ENCODE results near the gene CUL5. TPM values are rescaled to one million over a fixed set of nuclear protein-coding genes. Genes with fewer than 3 reads are reported as not detected.

Gene CUL5
- total RNA-seq, 1 experiment from 2014 or later: 63.1 TPM

- Histone ChIP-seq H3K9me3 (ENCODE audit: low read depth, low read length, poor library complexity, severe bottlenecking) (no peaks in the 10 kb centered on the region), H3K4me3 (ENCODE audit: low read depth, low read length, poor library complexity, severe bottlenecking) (no peak overlapping the region), H3K27me3 (replicated peaks; ENCODE audit: insufficient read depth, low read depth, low read length, poor library complexity) (no peaks in the 10 kb centered on the region), H3K27ac (ENCODE audit: low read depth, low read length, poor library complexity, severe bottlenecking) (no peak overlapping the region), H3K36me3 (ENCODE audit: insufficient read depth, low read length, poor library complexity, severe bottlenecking) (peaks cover 5% of the 10 kb centered on the region), H3K4me1 (ENCODE audit: insufficient read depth, low read length, poor library complexity, severe bottlenecking) (no peaks in the 10 kb centered on the region)
- POLR2A ChIA-PET (ENCODE audit: low non-redundant PET): no interaction called here
- no TSS peak for BruUV-seq (replicated peaks)
- CTCF ChIA-PET: no interaction called here
- intact Hi-C loops (cut with micrococcal nuclease; ENCODE audit: unreplicated experiment): no loop called here
- DNase-seq (ENCODE audit: low spot score): no peak
- no peak for TF ChIP-seq EZH2 (IDR thresholded peaks at IDR 0.05; ENCODE audit: borderline replicate concordance, low read depth, low read length, poor library complexity, severe bottlenecking)
- no peak for TF ChIP-seq CTCF (conservative IDR thresholded peaks at IDR 0.05; ENCODE audit: low read depth, low read length)
Observed at GRCh38 chr11:108084811-108085210, 76.1 kb downstream of the CUL5 start.

- ChIA-PET CTCF (no interaction called here), POLR2A (ENCODE audit: low non-redundant PET) (no interaction called here)
- intact Hi-C loops (cut with micrococcal nuclease; ENCODE audit: unreplicated experiment): no loop called here
- Histone ChIP-seq H3K27ac (ENCODE audit: low read depth, low read length, poor library complexity, severe bottlenecking) (no peak overlapping the region), H3K9me3 (ENCODE audit: low read depth, low read length, poor library complexity, severe bottlenecking) (no peaks in the 10 kb centered on the region), H3K4me1 (ENCODE audit: insufficient read depth, low read length, poor library complexity, severe bottlenecking) (no peaks in the 10 kb centered on the region), H3K4me3 (ENCODE audit: low read depth, low read length, poor library complexity, severe bottlenecking) (no peak overlapping the region), H3K27me3 (replicated peaks; ENCODE audit: insufficient read depth, low read depth, low read length, poor library complexity) (no peaks in the 10 kb centered on the region), H3K36me3 (ENCODE audit: insufficient read depth, low read length, poor library complexity, severe bottlenecking) (peaks cover 4% of the 10 kb centered on the region)
- BruUV-seq (replicated peaks): no TSS peak
- no peak for TF ChIP-seq EZH2 (IDR thresholded peaks at IDR 0.05; ENCODE audit: borderline replicate concordance, low read depth, low read length, poor library complexity, severe bottlenecking)
- no peak for TF ChIP-seq CTCF (conservative IDR thresholded peaks at IDR 0.05; ENCODE audit: low read depth, low read length)
- no peak for DNase-seq (ENCODE audit: low spot score)
Observed at GRCh38 chr11:108085672-108086071, 77.0 kb downstream of the CUL5 start.

- BruUV-seq (replicated peaks): no TSS peak
Observed at GRCh38 chr11:108092134-108092533, 83.4 kb downstream of the CUL5 start.

More at GRCh38 chr11:108092134-108092533, 83.4 kb downstream of the CUL5 start:
- no peak for DNase-seq (ENCODE audit: low spot score)
- H3K9me3 ChIP-seq (ENCODE audit: low read depth, low read length, poor library complexity, severe bottlenecking): no peaks in the 10 kb centered on the region
- H3K36me3 ChIP-seq (ENCODE audit: insufficient read depth, low read length, poor library complexity, severe bottlenecking): peaks cover 23% of the 10 kb centered on the region
- no peaks in the 10 kb centered on the region for H3K27me3 ChIP-seq (replicated peaks; ENCODE audit: insufficient read depth, low read depth, low read length, poor library complexity)
- ChIA-PET CTCF (no interaction called here), POLR2A (ENCODE audit: low non-redundant PET) (no interaction called here)
- intact Hi-C loops (cut with micrococcal nuclease; ENCODE audit: unreplicated experiment): no loop called here
- H3K4me1 ChIP-seq (ENCODE audit: insufficient read depth, low read length, poor library complexity, severe bottlenecking): no peaks in the 10 kb centered on the region
- TF ChIP-seq EZH2 (IDR thresholded peaks at IDR 0.05; ENCODE audit: borderline replicate concordance, low read depth, low read length, poor library complexity, severe bottlenecking): no peak
- TF ChIP-seq CTCF (conservative IDR thresholded peaks at IDR 0.05; ENCODE audit: low read depth, low read length): no peak
- H3K27ac ChIP-seq (ENCODE audit: low read depth, low read length, poor library complexity, severe bottlenecking): no peak overlapping the region
- no peak overlapping the region for H3K4me3 ChIP-seq (ENCODE audit: low read depth, low read length, poor library complexity, severe bottlenecking)
